Endothelial cell (in vitro differentiated cells): ENCODE data around the gene TFCP2. TPM values are rescaled to one million over a fixed set of nuclear protein-coding genes. Genes with fewer than 3 reads are reported as not detected.

ENCODE experiments used
- DNase-seq: peaks from one replicate; pipeline ENCODE4 v3.0.0; 2021; ENCODE audit warnings: low spot score
- H3K27ac Mint-ChIP-seq: one replicate; pipeline ENCODE4 v1.8.0; 2021; ENCODE audit warnings: mixed read lengths, inconsistent platforms; ENCODE audit not compliant: unreplicated experiment
- H3K27me3 Mint-ChIP-seq: one replicate; pipeline ENCODE4 v1.8.0; 2021; ENCODE audit warnings: mild to moderate bottlenecking, moderate library complexity, mixed read lengths, inconsistent platforms; ENCODE audit not compliant: unreplicated experiment
- H3K36me3 Mint-ChIP-seq: one replicate; pipeline ENCODE4 v1.8.0; 2021; ENCODE audit warnings: mild to moderate bottlenecking, low read depth, mixed read lengths, inconsistent platforms; ENCODE audit not compliant: unreplicated experiment
- H3K4me1 Mint-ChIP-seq: one replicate; pipeline ENCODE4 v1.8.0; 2021; ENCODE audit warnings: mild to moderate bottlenecking, mixed read lengths, inconsistent platforms; ENCODE audit not compliant: unreplicated experiment
- H3K4me3 Mint-ChIP-seq: one replicate; pipeline ENCODE4 v1.8.0; 2021; ENCODE audit warnings: mild to moderate bottlenecking, mixed read lengths, inconsistent platforms; ENCODE audit not compliant: unreplicated experiment
- H3K9me3 Mint-ChIP-seq: one replicate; pipeline ENCODE4 v1.8.0; 2021; ENCODE audit warnings: mixed read lengths, inconsistent platforms; ENCODE audit not compliant: unreplicated experiment
- total RNA-seq: library from RNA; stranded (reverse); fragmentation: NEBNext Ultra II Directional; extraction: Animal tissue kit (Norgen Biotek cat#: 25700); gene quantifications from one replicate; pipeline ENCODE4 v1.2.1, GENCODE V29; 2021; ENCODE audit not compliant: unreplicated experiment
- TF ChIP-seq, protein P1 (sequence below): fragments of 200-600 bp; sonication (generic); IDR thresholded peaks from one replicate; pipeline ENCODE4 v1.5.0; 2021; ENCODE audit warnings: antibody characterized with exemption; ENCODE audit not compliant: unreplicated experiment

TFCP2 gene
- total RNA-seq, 1 donor from 2014 or later = 29.5 TPM

DNA sequence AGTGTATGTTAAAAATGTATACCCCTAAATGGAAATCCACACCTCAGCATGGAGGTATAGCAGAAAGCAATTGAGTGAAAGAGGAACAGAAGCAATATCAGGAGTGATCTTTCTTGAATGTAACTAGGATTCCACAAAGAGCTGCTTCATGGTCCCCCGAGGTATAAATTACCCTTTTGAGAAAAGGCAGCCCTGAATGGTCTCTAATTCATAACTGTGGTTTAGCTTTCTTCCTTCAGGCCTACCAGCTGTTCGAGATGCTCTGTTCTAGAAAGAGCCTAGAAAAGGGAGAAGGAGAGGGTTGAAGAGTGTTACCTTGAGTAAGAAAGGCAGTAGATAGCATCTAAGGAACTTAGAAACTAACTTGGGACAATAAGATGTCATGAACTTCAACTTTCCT is 46.6 kb downstream of the TFCP2 start:
- peaks cover 2% of the 10 kb centered on the region for H3K27me3 Mint-ChIP-seq
- H3K36me3 Mint-ChIP-seq = peaks cover 8% of the 10 kb centered on the region
- TF ChIP-seq, protein P1, sequence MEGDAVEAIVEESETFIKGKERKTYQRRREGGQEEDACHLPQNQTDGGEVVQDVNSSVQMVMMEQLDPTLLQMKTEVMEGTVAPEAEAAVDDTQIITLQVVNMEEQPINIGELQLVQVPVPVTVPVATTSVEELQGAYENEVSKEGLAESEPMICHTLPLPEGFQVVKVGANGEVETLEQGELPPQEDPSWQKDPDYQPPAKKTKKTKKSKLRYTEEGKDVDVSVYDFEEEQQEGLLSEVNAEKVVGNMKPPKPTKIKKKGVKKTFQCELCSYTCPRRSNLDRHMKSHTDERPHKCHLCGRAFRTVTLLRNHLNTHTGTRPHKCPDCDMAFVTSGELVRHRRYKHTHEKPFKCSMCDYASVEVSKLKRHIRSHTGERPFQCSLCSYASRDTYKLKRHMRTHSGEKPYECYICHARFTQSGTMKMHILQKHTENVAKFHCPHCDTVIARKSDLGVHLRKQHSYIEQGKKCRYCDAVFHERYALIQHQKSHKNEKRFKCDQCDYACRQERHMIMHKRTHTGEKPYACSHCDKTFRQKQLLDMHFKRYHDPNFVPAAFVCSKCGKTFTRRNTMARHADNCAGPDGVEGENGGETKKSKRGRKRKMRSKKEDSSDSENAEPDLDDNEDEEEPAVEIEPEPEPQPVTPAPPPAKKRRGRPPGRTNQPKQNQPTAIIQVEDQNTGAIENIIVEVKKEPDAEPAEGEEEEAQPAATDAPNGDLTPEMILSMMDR = no peak
- DNase-seq = no peak
- no peaks in the 10 kb centered on the region for H3K9me3 Mint-ChIP-seq
- no peak overlapping the region for H3K4me3 Mint-ChIP-seq
- H3K27ac Mint-ChIP-seq = no peak overlapping the region
- no peaks in the 10 kb centered on the region for H3K4me1 Mint-ChIP-seq

DNA sequence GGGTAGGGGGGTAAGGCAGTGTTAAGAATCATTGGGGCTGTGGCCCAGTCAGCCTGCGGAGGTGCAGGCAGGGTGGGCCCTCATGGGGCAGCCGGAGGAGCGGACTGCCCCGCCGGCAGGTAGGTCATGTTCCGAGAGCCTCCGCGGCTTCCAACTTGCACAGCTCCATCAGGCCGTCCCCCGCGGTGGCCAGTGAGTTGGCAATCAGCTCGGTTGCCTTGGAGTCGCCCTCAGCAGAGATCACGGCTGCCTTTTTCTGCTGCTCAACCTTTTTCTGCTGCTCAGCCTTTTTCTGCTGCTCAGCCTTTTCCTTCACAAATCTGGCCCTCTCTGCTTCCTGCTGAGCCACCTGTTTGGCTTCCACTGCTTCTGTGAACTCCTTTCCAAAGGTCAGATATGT is 48.4 kb downstream of the TFCP2 start:
- Mint-ChIP-seq H3K27ac (no peak overlapping the region), H3K9me3 (no peaks in the 10 kb centered on the region), H3K27me3 (peaks cover 2% of the 10 kb centered on the region), H3K36me3 (peaks cover 8% of the 10 kb centered on the region), H3K4me3 (no peak overlapping the region), H3K4me1 (no peaks in the 10 kb centered on the region)
- DNase-seq = no peak
- TF ChIP-seq, protein P1 = no peak

DNA sequence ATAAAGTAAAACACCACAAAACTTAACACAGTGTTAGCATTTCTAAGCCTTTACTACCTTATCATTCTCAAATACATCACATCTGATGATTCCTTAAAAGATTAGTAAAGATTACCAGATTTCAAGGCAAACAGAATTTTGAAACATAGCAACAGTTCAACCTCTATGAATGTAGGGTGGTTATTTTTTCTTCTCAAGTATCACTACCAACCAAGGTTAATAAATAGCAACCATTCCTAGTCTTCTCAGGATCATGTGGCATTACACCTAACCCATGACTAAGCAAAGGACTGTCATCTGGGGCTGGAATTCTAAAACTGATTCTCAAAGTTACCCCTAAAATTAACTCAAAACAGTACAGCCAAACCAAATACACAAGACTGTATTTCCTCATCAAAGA is 50.1 kb downstream of the TFCP2 start:
- H3K27ac Mint-ChIP-seq = no peak overlapping the region
- no peaks in the 10 kb centered on the region for H3K9me3 Mint-ChIP-seq
- no peaks in the 10 kb centered on the region for H3K4me1 Mint-ChIP-seq

DNA sequence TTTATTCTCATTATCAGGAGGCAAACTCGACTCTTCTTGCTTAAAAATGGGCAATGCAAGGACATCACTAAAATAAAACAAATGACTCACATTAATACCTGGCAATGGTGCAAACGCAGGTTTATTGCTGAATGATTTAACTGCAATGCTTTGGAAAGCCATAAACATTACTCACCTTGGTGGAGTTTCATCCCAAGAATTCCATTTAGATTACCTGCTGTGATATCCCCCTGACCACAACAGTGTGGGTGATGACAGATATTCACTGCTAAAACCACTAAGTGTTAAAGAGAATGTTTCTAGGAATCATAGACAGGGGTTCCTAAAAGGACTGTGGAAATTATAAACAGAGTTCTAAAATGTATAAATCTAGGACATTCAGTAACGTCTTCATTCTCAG is 54.2 kb downstream of the TFCP2 start:
- H3K4me3 Mint-ChIP-seq = no peak overlapping the region
- TF ChIP-seq, protein P1 = no peak
- no peaks in the 10 kb centered on the region for H3K9me3 Mint-ChIP-seq
- no peaks in the 10 kb centered on the region for H3K4me1 Mint-ChIP-seq
- no peak for DNase-seq
- peaks cover 8% of the 10 kb centered on the region for H3K36me3 Mint-ChIP-seq
- peaks cover 2% of the 10 kb centered on the region for H3K27me3 Mint-ChIP-seq
- no peak overlapping the region for H3K27ac Mint-ChIP-seq

More for the DNA sequence above, 50.1 kb downstream of the TFCP2 start:
- TF ChIP-seq, protein P1 = no peak
- Mint-ChIP-seq H3K36me3 (peaks cover 8% of the 10 kb centered on the region), H3K27me3 (peaks cover 2% of the 10 kb centered on the region), H3K4me3 (no peak overlapping the region)
- no peak for DNase-seq

DNA sequence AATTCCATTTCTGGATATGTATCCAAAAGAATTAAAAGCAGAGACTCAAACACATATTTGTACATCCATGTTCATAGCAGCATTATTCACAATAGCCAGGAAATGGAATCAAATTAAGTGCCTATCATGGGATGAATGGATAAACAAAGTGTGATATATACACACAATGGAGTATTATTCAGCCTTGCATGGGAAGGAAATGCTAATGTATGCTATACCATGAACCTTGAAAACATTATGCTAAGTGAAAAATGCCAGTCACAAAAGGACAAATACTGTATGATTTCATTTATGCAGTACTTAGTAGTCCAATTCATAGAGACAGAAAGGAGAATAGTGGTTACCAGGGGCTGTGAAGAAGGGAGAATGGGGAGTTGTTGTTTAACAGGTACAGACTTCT is 57.4 kb downstream of the TFCP2 start:
- no peak for DNase-seq
- Mint-ChIP-seq H3K9me3 (no peaks in the 10 kb centered on the region), H3K4me3 (no peak overlapping the region), H3K36me3 (peaks cover 11% of the 10 kb centered on the region), H3K27ac (no peak overlapping the region), H3K4me1 (no peaks in the 10 kb centered on the region), H3K27me3 (no peaks in the 10 kb centered on the region)
- TF ChIP-seq, protein P1 = no peak
